ENCODE measurements around the gene PDE4B. TPM values are rescaled to one million over a fixed set of nuclear protein-coding genes. Genes with fewer than 3 reads are reported as not detected.

Gene PDE4B
- total RNA-seq, 2 donors from 2014 or later: 114 to 132 TPM

DNA sequence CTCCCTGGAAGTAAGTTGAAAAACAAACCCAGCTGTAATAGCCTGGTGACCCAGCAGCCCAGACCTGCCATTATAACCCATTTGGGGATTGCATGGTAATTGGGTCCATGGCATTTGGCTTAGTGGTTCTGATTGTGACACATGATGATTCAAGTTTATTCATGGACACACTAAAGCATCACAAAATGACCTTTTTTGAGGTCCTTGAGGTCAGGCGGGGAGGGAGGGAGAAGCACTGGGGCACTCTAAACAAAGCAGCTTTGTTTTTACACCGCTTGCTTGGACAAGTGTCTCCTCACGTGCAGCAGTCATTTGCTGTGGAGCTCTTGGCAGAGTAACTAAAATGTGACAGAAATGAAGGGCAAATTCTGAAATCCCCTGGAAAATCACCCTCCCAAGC, 500.2 kb downstream of the PDE4B start:
- ATAC-seq (no peak), DNase-seq (no peak)
- Mint-ChIP-seq H3K27ac (no peak overlapping the region), H3K36me3 (ENCODE audit: low read depth) (peaks cover 5% of the 10 kb centered on the region), H3K4me1 (peaks cover 17% of the 10 kb centered on the region), H3K4me3 (no peak overlapping the region), H3K27me3 (no peaks in the 10 kb centered on the region)
- no peaks in the 10 kb centered on the region for H3K9me3 ChIP-seq (ENCODE audit: control insufficient read depth, low read length, poor library complexity, severe bottlenecking)

DNA sequence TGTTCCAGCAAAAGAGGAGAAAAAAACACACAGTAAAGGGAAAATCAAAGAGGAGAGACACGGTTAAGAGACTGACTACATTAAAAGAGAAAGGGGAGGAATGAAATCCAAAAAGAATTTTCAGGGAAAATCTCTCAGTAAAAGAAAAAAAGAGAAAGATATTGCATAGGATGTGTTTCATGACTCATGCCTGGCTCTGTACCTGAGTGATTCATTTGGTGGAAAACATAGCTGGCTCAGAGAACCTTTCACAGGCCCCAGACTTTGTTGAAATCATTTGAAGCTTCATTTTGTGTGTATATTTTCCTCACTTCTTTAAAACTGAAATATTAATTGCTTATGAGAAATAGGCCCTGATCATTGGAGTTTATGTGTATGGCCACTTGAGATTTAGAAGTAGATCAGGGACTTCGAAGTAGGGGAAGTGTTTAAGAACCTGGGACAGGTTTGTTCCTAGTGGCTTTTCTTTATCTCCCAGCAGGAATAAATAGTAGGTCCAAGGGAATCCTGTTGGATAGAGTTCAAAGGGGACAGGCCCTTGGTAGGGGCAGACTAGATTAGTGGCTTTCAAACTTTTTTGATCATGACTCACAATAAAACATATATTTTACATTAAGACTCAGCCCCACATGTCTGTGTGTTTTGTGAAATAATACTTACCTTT, 502.1 kb downstream of the PDE4B start:
- no peaks in the 10 kb centered on the region for H3K9me3 ChIP-seq (ENCODE audit: control insufficient read depth, low read length, poor library complexity, severe bottlenecking)
- peaks cover 14% of the 10 kb centered on the region for H3K4me1 Mint-ChIP-seq
- DNase-seq (no peak), ATAC-seq (no peak)
- H3K4me3 Mint-ChIP-seq: no peak overlapping the region
- peaks cover 2% of the 10 kb centered on the region for H3K36me3 Mint-ChIP-seq (ENCODE audit: low read depth)
- no peak overlapping the region for H3K27ac Mint-ChIP-seq
- no peaks in the 10 kb centered on the region for H3K27me3 Mint-ChIP-seq

DNA sequence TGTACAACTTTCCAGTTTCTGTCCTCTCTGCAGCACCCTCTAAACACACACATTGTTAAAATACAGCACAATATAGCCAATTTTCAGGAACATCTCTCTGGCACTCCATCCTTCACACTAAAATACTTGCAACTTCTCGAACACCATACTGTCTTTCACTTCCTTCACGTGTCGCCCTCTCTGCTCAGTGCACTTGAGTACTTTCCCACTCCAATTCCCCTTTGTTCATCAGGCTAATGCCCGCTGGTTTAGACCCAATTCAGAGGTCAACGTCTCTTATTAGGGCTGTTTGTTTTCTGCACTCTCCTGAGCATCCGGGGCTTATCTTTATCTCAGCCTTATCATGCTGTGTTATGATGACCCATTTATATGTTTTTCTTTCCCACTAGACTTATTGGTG, 503.1 kb downstream of the PDE4B start:
- ATAC-seq (no peak), DNase-seq (no peak)
- H3K4me3 Mint-ChIP-seq: no peak overlapping the region
- H3K9me3 ChIP-seq (ENCODE audit: control insufficient read depth, low read length, poor library complexity, severe bottlenecking): no peaks in the 10 kb centered on the region
- H3K27ac Mint-ChIP-seq: no peak overlapping the region
- peaks cover 2% of the 10 kb centered on the region for H3K36me3 Mint-ChIP-seq (ENCODE audit: low read depth)
- H3K4me1 Mint-ChIP-seq: peaks cover 16% of the 10 kb centered on the region
- no peaks in the 10 kb centered on the region for H3K27me3 Mint-ChIP-seq

DNA sequence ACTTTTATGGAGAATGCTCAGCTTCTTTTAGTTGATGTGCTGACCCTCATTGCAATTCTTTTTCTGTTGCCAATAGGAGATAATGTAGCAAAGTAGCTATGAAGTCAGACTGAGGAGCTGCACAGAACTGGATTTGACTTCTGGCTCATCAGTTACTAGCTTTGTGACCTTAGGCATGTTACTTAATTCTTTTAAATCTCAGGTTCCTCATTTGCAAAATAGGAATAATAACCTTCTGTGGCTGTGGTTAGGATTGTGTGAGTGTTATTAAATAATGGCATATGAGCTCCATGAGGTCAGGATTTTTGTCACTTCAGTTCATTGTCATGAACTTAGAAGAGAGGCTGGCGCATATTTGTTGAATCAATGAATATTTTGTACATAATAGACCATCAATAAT, 503.7 kb downstream of the PDE4B start:
- H3K9me3 ChIP-seq (ENCODE audit: control insufficient read depth, low read length, poor library complexity, severe bottlenecking): no peaks in the 10 kb centered on the region
- ATAC-seq (no peak), DNase-seq (no peak)
- no peak overlapping the region for H3K4me3 Mint-ChIP-seq
- no peak overlapping the region for H3K27ac Mint-ChIP-seq
- H3K27me3 Mint-ChIP-seq: no peaks in the 10 kb centered on the region
- peaks cover 16% of the 10 kb centered on the region for H3K4me1 Mint-ChIP-seq
- peaks cover 2% of the 10 kb centered on the region for H3K36me3 Mint-ChIP-seq (ENCODE audit: low read depth)

DNA sequence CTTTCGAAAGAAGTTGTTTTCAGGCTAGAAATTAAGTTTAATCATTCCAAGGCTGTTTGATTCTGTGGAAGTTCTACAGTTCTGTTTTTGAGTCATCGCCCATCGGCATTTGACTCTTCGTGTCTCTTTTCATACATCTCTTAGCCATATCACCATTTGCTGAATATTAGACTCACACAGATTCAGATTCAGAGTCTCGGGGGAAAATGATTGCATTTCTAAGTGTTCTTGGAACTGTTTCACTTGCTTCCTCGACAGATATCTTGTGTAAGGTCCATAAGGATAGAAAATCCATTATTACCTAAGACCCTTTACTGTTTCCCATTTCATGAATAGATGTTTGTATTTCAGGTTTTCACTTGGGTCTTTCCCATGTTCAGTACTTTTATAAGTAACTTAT, 504.3 kb downstream of the PDE4B start:
- ATAC-seq: no peak
- no peak for DNase-seq
- Mint-ChIP-seq H3K36me3 (ENCODE audit: low read depth) (peaks cover 2% of the 10 kb centered on the region), H3K4me3 (no peak overlapping the region), H3K27ac (no peak overlapping the region), H3K27me3 (no peaks in the 10 kb centered on the region), H3K4me1 (peaks cover 17% of the 10 kb centered on the region)
- H3K9me3 ChIP-seq (ENCODE audit: control insufficient read depth, low read length, poor library complexity, severe bottlenecking): no peaks in the 10 kb centered on the region

DNA sequence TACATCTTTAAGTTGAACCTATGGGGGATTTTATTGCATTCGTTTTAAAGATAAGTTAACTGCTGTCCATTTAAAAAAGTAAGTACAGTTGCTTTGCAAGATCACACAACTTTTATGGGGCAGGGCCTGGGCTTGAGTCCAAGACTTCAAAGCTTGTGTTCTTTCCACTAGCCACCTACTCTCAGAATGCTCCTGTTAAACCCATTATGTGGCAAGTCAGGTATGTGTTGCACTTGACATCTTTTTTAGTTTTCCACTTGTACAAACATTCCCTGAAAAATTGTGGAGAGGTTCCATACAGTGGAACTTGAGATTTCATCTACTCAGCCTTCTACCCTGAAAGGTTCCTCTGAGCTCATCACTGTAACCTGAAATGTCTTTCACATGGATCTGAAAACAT, 505.8 kb downstream of the PDE4B start:
- ATAC-seq (no peak), DNase-seq (no peak)
- no peaks in the 10 kb centered on the region for H3K9me3 ChIP-seq (ENCODE audit: control insufficient read depth, low read length, poor library complexity, severe bottlenecking)
- H3K4me3 Mint-ChIP-seq: no peak overlapping the region
- H3K36me3 Mint-ChIP-seq (ENCODE audit: low read depth): peaks cover 2% of the 10 kb centered on the region
- H3K27me3 Mint-ChIP-seq: no peaks in the 10 kb centered on the region
- peaks cover 24% of the 10 kb centered on the region for H3K4me1 Mint-ChIP-seq
- no peak overlapping the region for H3K27ac Mint-ChIP-seq

DNA sequence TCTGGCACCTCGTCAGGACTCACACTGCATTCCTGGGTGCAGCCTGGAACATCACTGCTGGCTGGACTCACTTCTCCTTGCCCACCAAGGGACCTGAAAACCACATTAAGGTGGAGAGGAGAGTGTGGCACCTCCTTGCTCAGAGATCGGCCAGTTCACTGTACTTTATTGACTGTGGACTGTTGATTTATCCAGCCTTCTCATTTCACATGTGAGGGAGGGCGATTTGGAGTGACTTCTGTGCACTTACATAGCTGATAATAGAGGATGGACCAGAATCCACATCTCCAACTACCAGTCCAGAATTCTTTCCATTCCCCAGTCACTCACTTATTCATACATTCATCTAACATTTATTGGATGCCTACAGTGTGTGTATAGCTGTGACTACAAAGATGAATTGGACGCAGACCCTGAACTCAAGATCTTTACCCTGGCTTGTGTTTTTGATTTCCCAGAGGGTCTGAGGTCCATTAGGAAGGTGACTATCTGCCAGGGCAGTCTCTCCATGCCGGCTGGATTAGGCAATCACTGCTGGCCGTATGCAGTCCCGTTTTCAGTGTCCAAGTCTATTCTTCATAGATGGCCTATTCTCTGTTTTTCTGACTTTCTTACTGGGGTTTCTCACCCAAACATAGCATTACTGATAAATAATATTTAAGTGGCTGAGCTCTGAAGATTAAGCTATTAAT, 507.7 kb downstream of the PDE4B start:
- Mint-ChIP-seq H3K27ac (peak overlapping the region; percentile 90), H3K36me3 (ENCODE audit: low read depth) (peaks cover 2% of the 10 kb centered on the region), H3K4me1 (peaks cover 24% of the 10 kb centered on the region), H3K27me3 (no peaks in the 10 kb centered on the region), H3K4me3 (peak overlapping the region; percentile 82)
- no peak for DNase-seq
- no peak for ATAC-seq
- H3K9me3 ChIP-seq (ENCODE audit: control insufficient read depth, low read length, poor library complexity, severe bottlenecking): no peaks in the 10 kb centered on the region

DNA sequence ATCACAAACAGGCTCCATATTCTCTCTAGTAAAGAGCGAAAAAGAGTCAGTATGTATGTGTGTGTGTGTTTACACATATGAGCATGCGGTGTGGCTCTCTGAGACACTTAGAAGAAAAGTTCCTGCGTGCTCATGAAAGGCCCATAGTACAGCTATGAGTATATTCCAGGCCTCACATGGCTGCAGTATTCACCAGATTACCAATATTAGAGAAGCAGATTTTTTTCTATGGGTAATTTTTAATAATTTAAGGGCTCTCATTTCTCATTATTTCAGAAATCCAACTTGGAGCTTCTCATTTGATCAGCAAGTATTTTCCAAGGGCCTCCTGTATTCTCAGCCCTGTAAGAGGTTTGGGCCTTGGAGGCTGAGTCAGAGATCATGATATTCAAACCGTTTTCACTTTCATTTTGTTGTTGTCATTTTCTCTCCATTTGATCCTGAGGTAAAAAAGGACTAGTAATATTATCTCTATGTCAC, 508.3 kb downstream of the PDE4B start:
- Mint-ChIP-seq H3K27ac (peak overlapping the region; percentile 90), H3K4me1 (peaks cover 19% of the 10 kb centered on the region), H3K27me3 (no peaks in the 10 kb centered on the region), H3K4me3 (peak overlapping the region; percentile 82), H3K36me3 (ENCODE audit: low read depth) (no peaks in the 10 kb centered on the region)
- no peak for DNase-seq
- no peaks in the 10 kb centered on the region for H3K9me3 ChIP-seq (ENCODE audit: control insufficient read depth, low read length, poor library complexity, severe bottlenecking)
- ATAC-seq: peak; percentile 86

DNA sequence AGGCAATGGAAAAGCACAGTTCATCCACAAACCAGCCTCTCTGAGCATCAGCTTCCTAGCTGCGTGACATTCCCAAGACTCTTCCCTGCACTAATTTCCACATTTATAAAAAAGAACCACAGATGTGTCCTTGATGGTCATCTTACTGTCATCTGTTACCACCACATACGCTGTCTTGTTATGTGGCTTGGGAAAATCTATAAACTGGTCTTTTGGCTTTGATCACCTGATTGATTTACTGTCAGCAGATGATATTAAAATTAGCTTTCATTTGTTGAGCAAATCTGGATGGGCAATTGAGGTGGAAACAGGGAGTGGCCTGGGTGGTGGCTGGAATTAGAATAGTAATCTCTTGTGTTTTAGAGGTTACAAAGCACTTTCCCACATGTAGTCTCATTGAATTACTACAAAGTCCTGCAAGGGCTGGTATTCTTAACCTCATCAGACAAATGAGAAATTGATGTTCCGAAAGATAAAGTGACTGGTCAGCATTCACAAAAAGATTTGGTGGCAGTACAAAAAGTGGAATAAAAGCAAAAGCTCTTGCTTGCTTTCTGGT, 509.6 kb downstream of the PDE4B start:
- H3K4me3 Mint-ChIP-seq: no peak overlapping the region
- H3K9me3 ChIP-seq (ENCODE audit: control insufficient read depth, low read length, poor library complexity, severe bottlenecking): no peaks in the 10 kb centered on the region
- H3K27me3 Mint-ChIP-seq: no peaks in the 10 kb centered on the region
- DNase-seq: no peak
- ATAC-seq: no peak
- peak overlapping the region; percentile 49 for H3K27ac Mint-ChIP-seq
- H3K36me3 Mint-ChIP-seq (ENCODE audit: low read depth): no peaks in the 10 kb centered on the region
- H3K4me1 Mint-ChIP-seq: peaks cover 18% of the 10 kb centered on the region

DNA sequence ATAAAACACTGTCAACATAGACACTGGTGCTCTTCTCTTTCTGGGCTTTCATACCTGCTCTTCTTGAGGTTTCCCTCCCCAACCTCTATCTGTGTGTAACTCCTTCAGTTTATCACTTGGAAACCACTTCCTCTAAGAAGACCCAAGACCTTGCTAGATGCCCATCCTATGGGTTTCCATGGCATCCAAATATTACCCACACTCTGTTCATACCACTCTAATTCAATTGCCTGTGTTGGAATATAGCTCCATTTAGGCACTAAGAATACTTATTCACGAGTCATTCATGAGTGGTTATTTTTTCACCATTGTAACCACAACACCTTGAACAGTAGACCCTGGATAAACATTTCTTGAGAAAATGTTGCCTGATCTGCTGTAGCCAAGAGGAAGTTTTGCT, 510.1 kb downstream of the PDE4B start:
- ATAC-seq: peak; percentile 59
- Mint-ChIP-seq H3K27me3 (no peaks in the 10 kb centered on the region), H3K36me3 (ENCODE audit: low read depth) (no peaks in the 10 kb centered on the region), H3K4me1 (peaks cover 18% of the 10 kb centered on the region), H3K27ac (peak overlapping the region; percentile 49), H3K4me3 (no peak overlapping the region)
- DNase-seq: no peak
- H3K9me3 ChIP-seq (ENCODE audit: control insufficient read depth, low read length, poor library complexity, severe bottlenecking): no peaks in the 10 kb centered on the region

DNA sequence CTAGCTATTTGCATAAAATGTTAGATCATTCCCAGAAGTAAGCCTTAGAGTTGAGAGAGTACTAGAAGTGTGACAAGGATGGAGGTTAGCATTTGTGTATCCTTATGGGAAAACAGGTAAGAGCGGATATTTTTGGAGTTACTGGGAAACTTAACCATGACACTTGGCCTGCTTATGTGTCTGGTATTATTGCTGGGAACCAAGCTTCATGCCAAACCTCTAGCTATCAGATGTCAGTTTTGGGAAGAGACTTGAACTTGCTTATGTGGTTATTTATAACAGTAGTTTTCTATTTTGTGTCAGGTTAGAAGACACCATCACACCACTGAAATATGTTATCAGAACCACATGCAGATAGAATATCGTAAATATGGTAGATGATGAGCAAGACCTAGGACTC, 511.0 kb downstream of the PDE4B start:
- DNase-seq: no peak

DNA sequence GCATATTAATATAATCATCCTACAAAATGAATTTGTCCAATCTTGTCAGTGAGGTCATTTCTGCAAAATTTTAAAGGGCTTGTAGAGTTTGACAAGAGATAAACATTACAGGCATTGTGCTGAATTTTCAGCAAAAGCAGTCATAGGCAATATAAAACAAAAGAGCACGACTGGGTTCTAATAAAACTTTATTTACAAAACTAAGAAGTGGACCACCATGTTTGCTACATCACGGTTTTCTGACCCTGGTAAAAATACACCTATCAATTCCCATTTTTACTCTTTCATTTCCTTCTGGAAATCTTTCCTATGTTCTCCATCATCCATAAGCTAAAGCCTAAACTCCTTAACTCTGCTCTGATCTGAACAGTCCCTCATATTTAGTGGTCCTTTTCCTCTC, 511.4 kb downstream of the PDE4B start:
- Mint-ChIP-seq H3K4me1 (peaks cover 18% of the 10 kb centered on the region), H3K27ac (no peak overlapping the region), H3K27me3 (no peaks in the 10 kb centered on the region), H3K4me3 (no peak overlapping the region), H3K36me3 (ENCODE audit: low read depth) (no peaks in the 10 kb centered on the region)
- DNase-seq (no peak), ATAC-seq (no peak)
- H3K9me3 ChIP-seq (ENCODE audit: control insufficient read depth, low read length, poor library complexity, severe bottlenecking): no peaks in the 10 kb centered on the region

More for the DNA sequence above, 511.0 kb downstream of the PDE4B start:
- no peaks in the 10 kb centered on the region for H3K9me3 ChIP-seq (ENCODE audit: control insufficient read depth, low read length, poor library complexity, severe bottlenecking)
- no peak for ATAC-seq
- peaks cover 18% of the 10 kb centered on the region for H3K4me1 Mint-ChIP-seq
- no peak overlapping the region for H3K4me3 Mint-ChIP-seq
- no peaks in the 10 kb centered on the region for H3K36me3 Mint-ChIP-seq (ENCODE audit: low read depth)
- H3K27ac Mint-ChIP-seq: no peak overlapping the region
- no peaks in the 10 kb centered on the region for H3K27me3 Mint-ChIP-seq

DNA sequence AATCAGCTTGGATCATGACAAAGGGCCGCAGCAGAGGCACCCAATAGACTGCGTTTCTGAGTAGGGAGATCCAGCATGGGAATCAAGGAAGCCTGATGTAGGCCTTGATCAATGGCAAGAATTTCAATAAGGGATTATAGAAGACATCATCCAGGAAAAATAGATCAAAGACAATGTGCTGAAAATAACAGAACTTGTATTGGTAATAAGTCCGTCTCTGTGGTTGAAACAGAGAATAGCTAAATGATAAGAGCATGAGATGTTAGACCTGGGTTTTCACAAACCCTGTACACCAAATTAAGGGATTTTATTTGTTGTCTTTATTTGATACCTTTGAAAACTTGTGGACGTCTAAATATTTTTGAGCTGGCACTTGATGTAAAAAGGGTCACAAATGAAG, 513.2 kb downstream of the PDE4B start:
- no peak for ATAC-seq
- no peaks in the 10 kb centered on the region for H3K9me3 ChIP-seq (ENCODE audit: control insufficient read depth, low read length, poor library complexity, severe bottlenecking)
- Mint-ChIP-seq H3K4me3 (no peak overlapping the region), H3K36me3 (ENCODE audit: low read depth) (no peaks in the 10 kb centered on the region), H3K4me1 (peaks cover 10% of the 10 kb centered on the region), H3K27ac (no peak overlapping the region), H3K27me3 (no peaks in the 10 kb centered on the region)
- no peak for DNase-seq

Measured in T-helper 17 cell (primary cell).